Caco-2 (cell line): ENCODE data around the gene FGF22. TPM values are rescaled to one million over a fixed set of nuclear protein-coding genes. Genes with fewer than 3 reads are reported as not detected.

Source experiments
- BruUV-seq: library from RNA; stranded (reverse); fragments of 400-500 nt; replicated peaks from 2 replicates; lab custom pipeline; 2021; lab: Mats Ljungman, UMichigan
- CTCF ChIA-PET: fragments of 300-600 bp; sonication (Branson Sonifier 250); formaldehyde crosslinking; loops from one replicate; lab custom pipeline; 2022; ENCODE audit warnings: antibody characterized with exemption; lab: Charles Lee
- POLR2A ChIA-PET: fragments of 300-600 bp; sonication (Branson Sonifier 250); formaldehyde crosslinking; loops from one replicate; lab custom pipeline; 2022; ENCODE audit warnings: antibody characterized with exemption; lab: Charles Lee
- DNase-seq, 2 experiments: peaks; one replicate each; pipeline versions ENCODE4 v3.0.0 to v3.0.0-alpha.2; 2020 to 2022
- H3K27me3 ChIP-seq: replicated peaks from 2 replicates; pipeline ENCODE4 v1.6.0; 2011; ENCODE audit warnings: low read length; ENCODE audit not compliant: control insufficient read depth, insufficient read depth
- H3K36me3 ChIP-seq: 2 replicates; pipeline ENCODE4 v1.5.1; 2011; ENCODE audit warnings: low read length; ENCODE audit not compliant: control insufficient read depth, insufficient read depth
- H3K4me1 ChIP-seq: fragments of 250-450 bp; sonication (Bioruptor Pico); 2 replicates; pipeline ENCODE4 v1.5.1; 2020; ENCODE audit warnings: mild to moderate bottlenecking
- H3K4me3 ChIP-seq: 2 replicates; pipeline ENCODE4 v1.5.1; 2011; ENCODE audit warnings: low read depth, mild to moderate bottlenecking, control low read depth, low read length
- H3K9me3 ChIP-seq: fragments of 250-450 bp; sonication (Bioruptor Pico); 2 replicates; pipeline ENCODE4 v1.5.1; 2020; ENCODE audit warnings: mild to moderate bottlenecking, moderate library complexity
- H3K27ac Mint-ChIP-seq: one replicate; pipeline ENCODE4 v1.8.0; 2022; ENCODE audit warnings: mixed read lengths; ENCODE audit not compliant: unreplicated experiment
- H3K27me3 Mint-ChIP-seq: one replicate; pipeline ENCODE4 v1.8.0; 2022; ENCODE audit warnings: mixed read lengths; ENCODE audit not compliant: insufficient read depth, unreplicated experiment
- H3K36me3 Mint-ChIP-seq: one replicate; pipeline ENCODE4 v1.8.0; 2022; ENCODE audit warnings: mild to moderate bottlenecking, mixed read lengths; ENCODE audit not compliant: insufficient read depth, unreplicated experiment
- H3K4me1 Mint-ChIP-seq: one replicate; pipeline ENCODE4 v1.8.0; 2022; ENCODE audit warnings: low read depth, mixed read lengths; ENCODE audit not compliant: unreplicated experiment
- H3K4me3 Mint-ChIP-seq: one replicate; pipeline ENCODE4 v1.8.0; 2022; ENCODE audit warnings: mild to moderate bottlenecking, moderate library complexity, mixed read lengths; ENCODE audit not compliant: unreplicated experiment
- H3K9me3 Mint-ChIP-seq: one replicate; pipeline ENCODE4 v1.8.0; 2022; ENCODE audit warnings: mixed read lengths; ENCODE audit not compliant: unreplicated experiment
- CTCF ChIP-seq, 2 experiments: fragments of 200-600 bp in 1 of 2; IDR thresholded peaks; 1 replicate in 1 of 2; 2 replicates in 1 of 2; pipeline versions ENCODE4 v1.5.1 to v1.8.0; 2011 to 2022; ENCODE audit warnings: antibody characterized with exemption in 1 of 2, control low read depth in 1 of 2, inconsistent platforms in 1 of 2, low read depth in 1 of 2, low read length in 1 of 2, mild to moderate bottlenecking in 1 of 2, moderate library complexity in 1 of 2; ENCODE audit not compliant: insufficient read depth in 1 of 2, severe bottlenecking in 1 of 2, unreplicated experiment in 1 of 2
- intact Hi-C: fragments of 100-400 bp; cut with micrococcal nuclease; formaldehyde crosslinking; loops from one replicate; pipeline ENCODE4 v1.10.0; 2022; ENCODE audit not compliant: unreplicated experiment
- total RNA-seq: library from RNA; stranded (reverse); gene quantifications from 2 replicates; pipeline ENCODE4 v1.2.3, GENCODE V29; 2022

Gene FGF22
- total RNA-seq, 1 experiment from 2014 or later, result 0.68 TPM

GRCh38 chr19:632579-633067, 7.1 kb upstream of the FGF22 start:
- peaks cover 40% of the 10 kb centered on the region for H3K36me3 Mint-ChIP-seq
- Histone ChIP-seq H3K27me3 (no peaks in the 10 kb centered on the region), H3K36me3 (no peaks in the 10 kb centered on the region), H3K4me3 (peak overlapping the region; percentile 67), H3K4me1 (peaks cover 5% of the 10 kb centered on the region; the same call in 1 of the 2 replicates), H3K9me3 (no peaks in the 10 kb centered on the region)
- no peaks in the 10 kb centered on the region for H3K27me3 Mint-ChIP-seq
- peak; percentile 75 to 79 for DNase-seq
- H3K4me3 Mint-ChIP-seq, result peak overlapping the region; percentile 100
- peak overlapping the region; percentile 96 for H3K27ac Mint-ChIP-seq
- intact Hi-C loops, result loop anchor here (2.0 kb wide), 1 partner anchor 60 kb away; the partner anchor contains the start of gene BSG
- CTCF ChIA-PET, result interaction anchor here (0.7 kb wide), 2 partner anchors 47 to 138 kb away, joined by 3 to 4 read pairs; no protein-coding TSS in a partner anchor
- no peaks in the 10 kb centered on the region for H3K9me3 Mint-ChIP-seq
- H3K4me1 Mint-ChIP-seq, result peaks cover 6% of the 10 kb centered on the region
- POLR2A ChIA-PET, result no interaction called here
- BruUV-seq, result no TSS peak
- no peak for TF ChIP-seq CTCF (IDR thresholded peaks at IDR 0.05; ENCODE audit: insufficient read depth in 1 of 2, low read depth in 1 of 2, low read length in 1 of 2, severe bottlenecking in 1 of 2, unreplicated experiment in 1 of 2)

GRCh38 chr19:633068-633785, 6.5 kb upstream of the FGF22 start, which contains the start of gene POLRMT:
POLRMT (minus strand) TSS chr19:633537; CDS start chr19:633512, 25 bp downstream.
- ChIA-PET CTCF (interaction anchor here (0.7 kb wide), 2 partner anchors 47 to 138 kb away, joined by 3 to 4 read pairs; no protein-coding TSS in a partner anchor), POLR2A (interaction anchor here (0.7 kb wide), 1 partner anchor 102 kb away, joined by 3 read pairs; the partner anchor contains the start of gene CDC34)
- Mint-ChIP-seq H3K4me1 (peaks cover 6% of the 10 kb centered on the region), H3K4me3 (peak within 1 kb of the TSS; percentile 100), H3K27ac (peak within 1 kb of the TSS; percentile 96), H3K36me3 (peaks cover 36% of the 10 kb centered on the region), H3K27me3 (no peaks in the 10 kb centered on the region), H3K9me3 (no peaks in the 10 kb centered on the region)
- BruUV-seq, result TSS peak; percentile 68
- intact Hi-C loops, result loop anchor here (2.0 kb wide), 1 partner anchor 60 kb away; the partner anchor contains the start of gene BSG
- no peaks in the 10 kb centered on the region for H3K36me3 ChIP-seq
- no peaks in the 10 kb centered on the region for H3K27me3 ChIP-seq
- no peaks in the 10 kb centered on the region for H3K9me3 ChIP-seq
- peak; percentile 97 to 98 for DNase-seq
- peak within 1 kb of the TSS; percentile 67 for H3K4me3 ChIP-seq
- peaks cover 5% of the 10 kb centered on the region; the same call in 1 of the 2 replicates for H3K4me1 ChIP-seq
- no peak for TF ChIP-seq CTCF (IDR thresholded peaks at IDR 0.05; ENCODE audit: insufficient read depth in 1 of 2, low read depth in 1 of 2, low read length in 1 of 2, severe bottlenecking in 1 of 2, unreplicated experiment in 1 of 2)
